Muscle layer of duodenum (tissue), 2 donors: Measurements from ENCODE around the gene RAB19.
A peak's percentile ranks its signal among the peaks of the same experiment; 100 is the strongest.

Experiments used
- H3K27ac ChIP-seq: one replicate; pipeline ENCODE4 v1.7.0; 2013; ENCODE audit warnings: mild to moderate bottlenecking, low read length
- H3K27me3 ChIP-seq: one replicate; pipeline ENCODE4 v1.7.0; 2013; ENCODE audit warnings: low read depth, mild to moderate bottlenecking, control low read depth, low read length
- H3K36me3 ChIP-seq, 2 donors: one replicate each; pipeline ENCODE4 v1.7.0; 2013; ENCODE audit warnings: low read length in 2 of 2, control low read depth in 1 of 2, mild to moderate bottlenecking in 1 of 2; ENCODE audit not compliant: insufficient read depth in 2 of 2, control insufficient read depth in 1 of 2
- H3K4me1 ChIP-seq, 2 donors: one replicate each; pipeline ENCODE4 v1.7.0; 2013; ENCODE audit warnings: low read length in 2 of 2, mild to moderate bottlenecking in 2 of 2, control low read depth in 1 of 2, moderate library complexity in 1 of 2; ENCODE audit not compliant: insufficient read depth in 2 of 2, control insufficient read depth in 1 of 2
- H3K4me3 ChIP-seq, 2 donors: one replicate each; pipeline ENCODE4 v1.7.0; 2013; ENCODE audit warnings: low read length in 2 of 2, low read depth in 1 of 2, mild to moderate bottlenecking in 1 of 2
- H3K9me3 ChIP-seq, 2 donors: one replicate each; pipeline ENCODE4 v1.7.0; 2013; ENCODE audit warnings: low read length in 2 of 2, control low read depth in 1 of 2, mild to moderate bottlenecking in 1 of 2; ENCODE audit not compliant: control insufficient read depth in 1 of 2
- donor health status: healthy.

RAB19 gene

GRCh38 chr7:140403878-140404564 is at the start of gene RAB19:
Gene RAB19 (plus strand): TSS chr7:140404058. CDS start chr7:140407647, 3,589 bp downstream.
- no peaks in the 10 kb centered on the region for H3K4me1 ChIP-seq
- no peaks in the 10 kb centered on the region for H3K27me3 ChIP-seq
- peak within 1 kb of the TSS; percentile 37 to 54 for H3K4me3 ChIP-seq
- H3K9me3 ChIP-seq: no peaks in the 10 kb centered on the region
- peak within 1 kb of the TSS; percentile 6 for H3K27ac ChIP-seq
- H3K36me3 ChIP-seq: no peaks in the 10 kb centered on the region

- Histone ChIP-seq H3K9me3 (no peaks in the 10 kb centered on the region), H3K27ac (no peak overlapping the region), H3K4me1 (no peaks in the 10 kb centered on the region), H3K4me3 (no peak overlapping the region), H3K36me3 (peaks cover 5 to 22% of the 10 kb centered on the region in 2 donors), H3K27me3 (no peaks in the 10 kb centered on the region)
Measured at GRCh38 chr7:140358024-140358411, 45.8 kb upstream of the RAB19 start.

- no peaks in the 10 kb centered on the region for H3K27me3 ChIP-seq
- H3K4me1 ChIP-seq: no peaks in the 10 kb centered on the region
- H3K36me3 ChIP-seq: peaks cover 5 to 16% of the 10 kb centered on the region in 2 donors
- H3K27ac ChIP-seq: no peak overlapping the region
- no peak overlapping the region for H3K4me3 ChIP-seq
- no peaks in the 10 kb centered on the region for H3K9me3 ChIP-seq
Measured at GRCh38 chr7:140358412-140359051, 45.3 kb upstream of the RAB19 start.

- H3K4me1 ChIP-seq: no peaks in the 10 kb centered on the region
- no peaks in the 10 kb centered on the region for H3K9me3 ChIP-seq
- H3K36me3 ChIP-seq: peaks cover 5 to 11% of the 10 kb centered on the region in 2 donors
- no peak overlapping the region for H3K4me3 ChIP-seq
- H3K27ac ChIP-seq: no peak overlapping the region
- no peaks in the 10 kb centered on the region for H3K27me3 ChIP-seq
Measured at GRCh38 chr7:140360697-140361229, 43.1 kb upstream of the RAB19 start.

- Histone ChIP-seq H3K27ac (no peak overlapping the region), H3K4me3 (no peak overlapping the region), H3K27me3 (no peaks in the 10 kb centered on the region), H3K4me1 (no peaks in the 10 kb centered on the region), H3K36me3 (peaks cover 0 to 25% of the 10 kb centered on the region in 2 donors), H3K9me3 (no peaks in the 10 kb centered on the region)
Measured at GRCh38 chr7:140364819-140365218, 39.0 kb upstream of the RAB19 start.

- Histone ChIP-seq H3K27me3 (no peaks in the 10 kb centered on the region), H3K4me3 (no peak overlapping the region), H3K4me1 (no peaks in the 10 kb centered on the region), H3K36me3 (peaks cover 0 to 29% of the 10 kb centered on the region in 2 donors), H3K27ac (no peak overlapping the region), H3K9me3 (no peaks in the 10 kb centered on the region)
Measured at GRCh38 chr7:140367528-140367927, 36.3 kb upstream of the RAB19 start.

GRCh38 chr7:140369294-140369693 is 34.6 kb upstream of the RAB19 start:
- Histone ChIP-seq H3K9me3 (no peaks in the 10 kb centered on the region), H3K27me3 (no peaks in the 10 kb centered on the region), H3K27ac (no peak overlapping the region), H3K4me1 (no peaks in the 10 kb centered on the region), H3K36me3 (peaks cover 0 to 23% of the 10 kb centered on the region in 2 donors), H3K4me3 (no peak overlapping the region)

GRCh38 chr7:140375323-140375722 is 28.5 kb upstream of the RAB19 start:
- no peaks in the 10 kb centered on the region for H3K27me3 ChIP-seq
- H3K4me1 ChIP-seq: no peaks in the 10 kb centered on the region
- peaks cover 9 to 32% of the 10 kb centered on the region in 2 donors for H3K36me3 ChIP-seq
- no peak overlapping the region for H3K4me3 ChIP-seq
- no peaks in the 10 kb centered on the region for H3K9me3 ChIP-seq
- no peak overlapping the region for H3K27ac ChIP-seq

GRCh38 chr7:140375892-140376730 is 27.7 kb upstream of the RAB19 start:
- no peaks in the 10 kb centered on the region for H3K9me3 ChIP-seq
- H3K4me1 ChIP-seq: no peaks in the 10 kb centered on the region
- no peak overlapping the region for H3K4me3 ChIP-seq
- no peaks in the 10 kb centered on the region for H3K27me3 ChIP-seq
- no peak overlapping the region for H3K27ac ChIP-seq
- peaks cover 9 to 32% of the 10 kb centered on the region in 2 donors for H3K36me3 ChIP-seq

GRCh38 chr7:140383954-140384713 is 19.7 kb upstream of the RAB19 start:
- H3K27ac ChIP-seq: no peak overlapping the region
- H3K4me3 ChIP-seq: no peak overlapping the region
- H3K4me1 ChIP-seq: peaks cover 0 to 3% of the 10 kb centered on the region in 2 donors
- H3K27me3 ChIP-seq: no peaks in the 10 kb centered on the region
- no peaks in the 10 kb centered on the region for H3K9me3 ChIP-seq
- H3K36me3 ChIP-seq: peaks cover 10 to 21% of the 10 kb centered on the region in 2 donors
